Activated T-cell treated with anti-CD3 and anti-CD28 coated beads for 1 hour (primary cell): ENCODE data around the gene SKAP1.

ENCODE experiments used
- DNase-seq: peaks from one replicate; pipeline ENCODE4 v3.0.0-alpha.2; 2020; ENCODE audit warnings: low read depth

Gene SKAP1

GRCh38 chr17:48241770-48242497 is 188.1 kb downstream of the SKAP1 start:
- DNase-seq, result no peak

GRCh38 chr17:48241131-48241591 is 188.9 kb downstream of the SKAP1 start:
- no peak for DNase-seq

- DNase-seq, result no peak
These were observed 189.4 kb downstream of the SKAP1 start for GRCh38 chr17:48240562-48241130.

DNA sequence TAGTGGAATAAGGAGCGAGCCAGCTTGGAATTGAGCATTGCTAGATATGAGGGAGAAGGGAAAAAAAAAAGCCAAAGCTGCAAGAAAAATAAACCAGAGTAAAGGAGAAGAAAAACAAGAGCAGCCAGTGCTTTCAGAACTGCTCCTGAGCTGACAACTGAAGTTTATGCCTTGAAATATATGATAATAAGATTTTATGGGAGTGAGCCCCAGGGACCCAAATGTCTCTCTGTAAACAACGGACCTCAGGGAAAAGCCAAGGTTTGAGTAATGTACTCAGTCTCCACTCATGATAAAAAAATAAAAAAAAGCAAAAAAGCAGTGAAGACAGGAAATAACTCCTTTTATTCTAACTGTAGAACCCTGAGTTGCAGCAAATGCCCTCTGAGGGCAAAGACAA is 189.9 kb downstream of the SKAP1 start:
- no peak for DNase-seq

DNA sequence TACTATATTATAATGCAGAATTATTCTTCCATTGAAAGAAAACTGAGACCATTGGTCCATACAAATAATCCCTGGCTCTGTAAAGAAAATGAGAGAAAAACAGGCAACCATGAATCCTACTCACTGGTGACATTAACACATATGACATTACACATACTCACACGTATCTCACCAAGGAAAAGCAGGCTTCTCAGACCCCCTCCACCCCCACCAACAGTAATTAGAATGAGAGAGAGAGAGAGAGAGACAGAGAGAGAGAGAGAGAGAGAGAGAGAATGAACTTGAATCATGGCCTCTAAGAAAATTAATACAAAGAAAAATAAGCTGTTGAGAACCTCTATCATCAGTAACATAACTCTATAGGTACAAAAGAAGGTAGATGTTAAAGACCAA is 190.4 kb downstream of the SKAP1 start:
- no peak for DNase-seq

DNA sequence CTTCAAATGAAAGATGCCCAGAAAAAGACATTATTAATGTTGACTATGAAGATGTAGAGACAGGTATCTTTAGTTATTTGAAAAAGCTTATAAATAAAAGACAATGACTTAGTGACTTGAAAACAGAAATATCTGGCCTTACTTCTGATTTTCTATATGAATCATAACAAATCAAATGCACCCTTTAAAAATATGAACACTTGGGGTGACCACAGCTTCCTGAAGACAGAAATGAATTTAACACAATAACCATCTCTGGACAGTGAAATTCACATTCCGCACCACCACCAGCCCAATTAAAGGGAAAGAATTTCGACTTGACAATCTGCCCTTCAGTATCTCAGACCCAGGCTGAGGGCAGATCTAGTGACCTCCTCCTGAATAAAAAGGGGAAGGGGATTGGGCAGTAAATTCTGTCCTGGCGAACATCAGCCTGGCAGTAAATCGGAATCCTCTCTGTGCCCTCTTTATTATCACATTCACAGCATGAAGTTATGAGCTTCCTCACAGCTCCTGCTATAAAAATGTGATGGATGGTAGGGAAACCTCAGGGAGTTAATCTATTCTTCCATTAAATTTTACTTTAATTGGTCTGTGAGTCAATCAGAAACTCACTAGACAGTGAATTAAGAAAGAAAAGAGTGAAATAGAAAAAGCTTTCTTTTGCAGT is 190.9 kb downstream of the SKAP1 start:
- DNase-seq, result no peak

DNA sequence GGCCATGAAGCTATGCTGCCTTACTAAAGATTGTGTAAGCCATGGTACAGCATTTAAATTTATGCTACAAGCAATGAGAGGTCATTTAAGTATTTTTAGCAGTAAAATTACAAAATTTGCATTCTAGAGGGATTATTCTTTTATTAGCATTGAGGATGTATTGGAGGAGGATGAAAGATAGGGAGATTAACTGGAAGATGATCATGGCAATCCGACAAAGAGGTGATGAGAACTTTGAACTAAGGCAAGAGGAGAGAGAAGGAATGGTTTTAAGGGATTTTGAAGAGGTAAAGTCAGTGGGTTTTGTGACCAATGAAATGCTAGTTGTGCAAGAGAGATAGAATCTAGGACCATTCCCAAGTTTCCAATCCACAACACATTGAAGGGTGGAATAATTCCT is 192.6 kb downstream of the SKAP1 start:
- no peak for DNase-seq

DNA sequence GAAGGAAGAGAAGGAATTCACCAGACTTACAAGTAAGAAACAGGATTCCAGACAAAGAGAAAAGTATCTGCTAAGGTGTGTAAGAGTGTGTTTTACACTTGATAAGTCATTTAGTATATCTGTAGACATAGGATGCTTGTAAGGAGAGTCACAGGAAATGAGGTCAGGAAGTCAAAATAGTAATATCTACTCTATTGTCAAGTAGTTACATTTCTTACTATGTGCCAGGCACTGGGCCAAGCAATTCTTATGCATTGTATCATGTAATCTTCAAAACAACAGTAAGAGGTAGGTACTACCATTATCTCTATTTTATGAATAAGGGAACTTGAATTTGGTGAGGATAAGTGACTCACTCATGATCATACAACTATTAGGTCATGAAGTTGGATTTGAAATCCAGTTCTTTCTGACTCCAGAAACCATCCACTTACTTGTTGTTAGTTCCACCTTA is 193.3 kb downstream of the SKAP1 start:
- no peak for DNase-seq

DNA sequence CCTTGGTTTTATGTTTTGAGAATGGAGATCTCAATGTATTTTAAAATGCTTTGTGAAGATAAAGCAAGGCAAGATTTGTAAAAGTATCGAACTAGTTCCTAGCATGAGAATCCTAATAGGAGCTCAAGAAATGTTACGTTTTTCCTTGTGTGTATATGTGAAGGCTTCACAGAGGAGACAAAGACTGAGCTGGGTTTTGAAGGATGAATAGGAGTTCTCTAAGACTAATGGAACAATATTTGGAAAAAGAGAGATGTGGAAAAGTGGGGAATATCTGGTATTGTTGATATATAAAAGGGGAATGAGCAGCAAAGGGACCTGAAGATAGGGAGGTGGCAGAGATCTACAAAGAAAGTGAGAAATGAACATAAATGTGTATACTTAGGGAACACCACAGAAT is 195.1 kb downstream of the SKAP1 start:
- no peak for DNase-seq

GRCh38 chr17:48231995-48232959 is 197.7 kb downstream of the SKAP1 start:
- no peak for DNase-seq

DNA sequence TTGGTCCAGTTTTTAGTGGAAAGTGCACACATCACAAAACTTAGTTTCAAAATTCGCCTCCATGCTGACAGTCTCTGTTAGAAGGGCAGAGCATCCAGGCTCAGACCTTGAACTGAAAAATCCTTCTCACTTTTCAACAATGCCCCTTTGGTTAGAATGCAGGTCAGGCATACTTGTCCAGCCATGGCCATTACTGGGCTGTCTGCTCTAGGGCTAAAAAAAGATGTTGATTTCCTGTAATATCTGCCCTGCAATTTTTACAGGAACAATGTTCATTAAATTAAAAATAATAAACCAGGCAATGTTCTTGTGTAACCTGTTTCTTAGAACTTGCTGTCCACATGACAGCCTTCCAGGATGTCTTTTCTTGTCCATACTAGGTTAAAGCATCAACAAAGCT is 200.1 kb downstream of the SKAP1 start:
- no peak for DNase-seq

DNA sequence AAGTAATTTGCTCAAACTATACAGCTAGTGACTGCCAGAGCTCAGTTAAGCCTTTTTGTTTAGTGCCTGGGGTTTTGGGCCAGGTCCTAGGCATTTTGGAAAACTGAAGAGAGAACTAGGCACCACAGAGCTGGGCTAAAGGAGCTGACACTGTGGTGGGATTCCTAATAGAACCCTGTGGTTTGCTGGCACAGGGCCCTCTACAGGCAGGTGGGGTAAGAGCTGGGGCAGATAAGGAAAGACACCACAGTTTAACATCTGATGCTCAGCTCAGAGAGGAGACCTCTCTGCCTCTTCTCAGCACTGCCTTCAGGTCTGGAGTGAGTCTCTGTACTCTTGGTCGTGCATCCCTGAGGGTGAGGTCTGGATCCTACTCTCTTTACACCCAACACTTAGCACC is 201.3 kb downstream of the SKAP1 start:
- DNase-seq, result no peak

GRCh38 chr17:48225725-48226567 is 204.1 kb downstream of the SKAP1 start:
- no peak for DNase-seq

DNA sequence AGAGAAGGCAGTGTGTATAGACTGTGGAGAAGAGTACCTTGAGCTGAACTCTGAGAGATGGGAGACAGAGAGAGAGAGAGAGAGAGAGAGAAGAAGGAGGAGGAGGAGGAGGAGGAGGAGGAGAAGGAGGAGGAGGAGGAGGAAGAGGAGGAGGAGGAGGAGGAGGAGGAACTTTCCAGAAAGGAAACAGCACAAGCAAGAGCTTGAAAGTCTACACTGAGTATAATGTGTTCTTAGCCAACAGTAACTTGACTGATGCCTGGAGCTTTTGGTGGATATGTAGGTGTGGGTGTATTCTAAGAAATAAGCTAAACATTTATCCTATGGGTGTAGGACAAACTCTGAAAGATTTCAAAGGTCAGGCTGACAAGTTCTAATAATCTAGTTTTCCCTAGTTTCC is 206.1 kb downstream of the SKAP1 start:
- DNase-seq, result no peak

- no peak for DNase-seq
These were observed 210.4 kb downstream of the SKAP1 start for GRCh38 chr17:48219617-48220016.

GRCh38 chr17:48215583-48216139 is 214.4 kb downstream of the SKAP1 start:
- no peak for DNase-seq

- DNase-seq, result no peak
These were observed 216.2 kb downstream of the SKAP1 start for GRCh38 chr17:48213797-48214196.

- DNase-seq, result no peak
These were observed 218.2 kb downstream of the SKAP1 start for GRCh38 chr17:48211787-48212186.

- DNase-seq, result no peak
These were observed 219.0 kb downstream of the SKAP1 start for GRCh38 chr17:48211011-48211410.

DNA sequence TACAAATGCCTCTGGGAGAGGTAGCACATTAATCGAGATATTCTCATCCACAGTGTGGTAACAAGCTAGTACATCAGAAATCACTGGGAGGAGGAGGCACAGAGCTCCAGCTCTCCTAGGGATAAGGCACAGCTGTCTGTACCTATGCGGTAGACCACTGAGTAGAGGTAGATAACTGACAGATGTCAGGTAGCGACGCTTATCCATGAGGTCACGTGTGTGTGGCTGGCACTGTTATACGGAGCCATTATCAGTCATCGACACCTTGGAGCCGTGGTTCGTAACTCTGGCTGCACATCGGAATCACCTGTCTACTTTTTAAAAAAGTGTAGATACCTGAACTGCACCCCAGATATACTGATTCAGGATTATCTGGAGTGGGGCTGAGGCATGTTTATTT is 220.0 kb downstream of the SKAP1 start:
- no peak for DNase-seq
